Natural killer cell (primary cell): ENCODE data around the gene CPSF4L. TPM values are rescaled to one million over a fixed set of nuclear protein-coding genes. Genes with fewer than 3 reads are reported as not detected.

Experiments used
- ATAC-seq, 3 donors: fragments of 150-1000 bp in 2 of 3; fragments of 200-7000 bp in 1 of 3; cut with Tn5 transposase; 1 replicate in 1 of 3; 2 replicates in 2 of 3; pipeline ENCODE4 v1.10.0; 2021; ENCODE audit warnings: mild to moderate bottlenecking in 2 of 3, moderate library complexity in 2 of 3
- DNase-seq, 2 donors: peaks; one replicate each; pipeline versions ENCODE4 v3.0.0 to v3.0.0-alpha.2; 2013 to 2021; ENCODE audit warnings: mixed read lengths in 1 of 2
- H3K27ac ChIP-seq: one replicate; pipeline ENCODE4 v1.5.1; 2013; ENCODE audit warnings: mild to moderate bottlenecking, low read length
- H3K27me3 ChIP-seq: one replicate; pipeline ENCODE4 v1.6.1; 2013; ENCODE audit warnings: low read length; ENCODE audit not compliant: control insufficient read depth, insufficient read depth
- H3K36me3 ChIP-seq: one replicate; pipeline ENCODE4 v1.6.1; 2013; ENCODE audit warnings: low read length; ENCODE audit not compliant: control insufficient read depth, insufficient read depth
- H3K4me1 ChIP-seq: one replicate; pipeline ENCODE4 v1.6.1; 2013; ENCODE audit warnings: low read length; ENCODE audit not compliant: control insufficient read depth, insufficient read depth
- H3K4me3 ChIP-seq: one replicate; pipeline ENCODE4 v1.5.1; 2013; ENCODE audit warnings: low read length
- H3K9me3 ChIP-seq: one replicate; pipeline ENCODE4 v1.6.1; 2013; ENCODE audit warnings: low read length; ENCODE audit not compliant: control insufficient read depth, insufficient read depth
- H3K27ac Mint-ChIP-seq, 2 donors: one replicate each; pipeline ENCODE4 v1.8.0; 2022; ENCODE audit warnings: mild to moderate bottlenecking in 2 of 2, mixed read lengths in 2 of 2, moderate library complexity in 1 of 2
- H3K27me3 Mint-ChIP-seq, 2 donors: one replicate each; pipeline ENCODE4 v1.8.0; 2022; ENCODE audit warnings: low read depth in 2 of 2, mixed read lengths in 2 of 2
- H3K36me3 Mint-ChIP-seq: one replicate; pipeline ENCODE4 v1.8.0; 2022; ENCODE audit warnings: mixed read lengths
- H3K4me1 Mint-ChIP-seq, 2 donors: one replicate each; pipeline ENCODE4 v1.8.0; 2022; ENCODE audit warnings: mixed read lengths in 2 of 2
- H3K4me3 Mint-ChIP-seq: one replicate; pipeline ENCODE4 v1.8.0; 2022; ENCODE audit warnings: mild to moderate bottlenecking, moderate library complexity, mixed read lengths
- H3K9me3 Mint-ChIP-seq, 2 donors: one replicate each; pipeline ENCODE4 v1.8.0; 2022; ENCODE audit warnings: mixed read lengths in 2 of 2
- WGBS: methylation state at CpG from one replicate; pipeline ENCODE4 v1.1.7; 2013; ENCODE audit warnings: missing lambda C conversion rate; ENCODE audit not compliant: insufficient coverage; 5-methylcytosine and 5-hydroxymethylcytosine counted together
- intact Hi-C: fragments of 100-400 bp; cut with micrococcal nuclease; formaldehyde crosslinking; loops from one replicate; pipeline ENCODE4 v1.14.2; 2022
- total RNA-seq, 4 donors: library from RNA; stranded (reverse); fragments of 120-200 nt in 1 of 4; gene quantifications; one replicate each; pipeline versions ENCODE4 v1.2.3 to v1.2.4, GENCODE V29; 2013 to 2022
- TF ChIP-seq, protein P1 (sequence below): fragments of 200-600 bp; IDR thresholded peaks from one replicate; pipeline ENCODE4 v1.8.0; 2022; ENCODE audit warnings: antibody characterized with exemption

Gene CPSF4L
- total RNA-seq, 3 donors from 2014 or later (not counting 1 experiment from before 2014, with no cell fraction given), result not detected

DNA sequence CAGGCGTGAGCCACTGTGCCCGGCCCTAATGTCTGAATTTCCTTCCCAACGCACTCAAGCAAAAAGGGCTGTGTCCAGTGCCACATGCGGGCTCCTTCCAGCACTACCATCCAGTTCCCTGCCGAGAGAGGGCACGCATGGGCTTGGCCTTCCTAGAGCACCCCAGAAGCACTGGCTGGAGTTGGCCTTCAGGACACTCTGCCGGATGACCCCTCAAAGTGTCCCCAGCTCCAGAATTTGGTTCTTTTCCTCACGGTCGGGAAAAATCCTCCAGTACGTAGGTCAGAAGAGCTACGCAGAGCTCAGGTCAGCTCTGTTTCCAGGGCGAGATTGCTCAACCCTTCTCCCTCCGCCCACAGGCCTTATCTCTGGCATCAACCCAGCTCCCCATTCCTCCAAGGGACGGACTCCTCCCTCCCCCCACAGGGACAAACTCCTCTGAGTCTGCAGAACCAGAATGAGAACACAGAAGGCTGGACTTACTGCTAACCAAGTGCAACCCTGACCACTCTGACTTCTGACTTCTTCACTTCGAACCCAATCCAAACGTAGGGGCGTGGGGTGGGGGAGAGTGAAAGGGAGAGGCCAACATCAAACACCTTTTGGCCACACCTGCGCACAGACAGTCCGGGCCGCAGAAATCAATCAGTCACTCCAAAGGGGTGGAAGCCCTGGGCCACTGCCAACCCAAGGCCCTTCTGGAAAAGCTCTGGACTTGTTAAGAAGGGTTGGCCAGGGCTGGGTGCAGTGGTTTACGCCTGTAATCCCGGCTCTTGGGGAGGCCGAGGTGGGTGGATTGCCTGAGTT, 46.5 kb upstream of the CPSF4L start:
- H3K27me3 ChIP-seq, result peaks cover 3% of the 10 kb centered on the region
- no peaks in the 10 kb centered on the region for H3K36me3 ChIP-seq
- ATAC-seq, result no peak
- H3K9me3 ChIP-seq, result no peaks in the 10 kb centered on the region
- DNase-seq, result no peak
- H3K27ac ChIP-seq, result no peak overlapping the region
- Mint-ChIP-seq H3K4me3 (no peak overlapping the region), H3K9me3 (no peaks in the 10 kb centered on the region), H3K27ac (no peak overlapping the region), H3K27me3 (peaks cover 0 to 6% of the 10 kb centered on the region in 2 donors), H3K36me3 (no peaks in the 10 kb centered on the region), H3K4me1 (peaks cover 7 to 20% of the 10 kb centered on the region in 2 donors)
- no peak overlapping the region for H3K4me3 ChIP-seq
- H3K4me1 ChIP-seq, result peaks cover 22% of the 10 kb centered on the region
- 94% methylated on average over 23 of the region's 23 CpGs for WGBS
- TF ChIP-seq, protein P1, sequence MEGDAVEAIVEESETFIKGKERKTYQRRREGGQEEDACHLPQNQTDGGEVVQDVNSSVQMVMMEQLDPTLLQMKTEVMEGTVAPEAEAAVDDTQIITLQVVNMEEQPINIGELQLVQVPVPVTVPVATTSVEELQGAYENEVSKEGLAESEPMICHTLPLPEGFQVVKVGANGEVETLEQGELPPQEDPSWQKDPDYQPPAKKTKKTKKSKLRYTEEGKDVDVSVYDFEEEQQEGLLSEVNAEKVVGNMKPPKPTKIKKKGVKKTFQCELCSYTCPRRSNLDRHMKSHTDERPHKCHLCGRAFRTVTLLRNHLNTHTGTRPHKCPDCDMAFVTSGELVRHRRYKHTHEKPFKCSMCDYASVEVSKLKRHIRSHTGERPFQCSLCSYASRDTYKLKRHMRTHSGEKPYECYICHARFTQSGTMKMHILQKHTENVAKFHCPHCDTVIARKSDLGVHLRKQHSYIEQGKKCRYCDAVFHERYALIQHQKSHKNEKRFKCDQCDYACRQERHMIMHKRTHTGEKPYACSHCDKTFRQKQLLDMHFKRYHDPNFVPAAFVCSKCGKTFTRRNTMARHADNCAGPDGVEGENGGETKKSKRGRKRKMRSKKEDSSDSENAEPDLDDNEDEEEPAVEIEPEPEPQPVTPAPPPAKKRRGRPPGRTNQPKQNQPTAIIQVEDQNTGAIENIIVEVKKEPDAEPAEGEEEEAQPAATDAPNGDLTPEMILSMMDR, result no peak
- intact Hi-C loops, result no loop called here

DNA sequence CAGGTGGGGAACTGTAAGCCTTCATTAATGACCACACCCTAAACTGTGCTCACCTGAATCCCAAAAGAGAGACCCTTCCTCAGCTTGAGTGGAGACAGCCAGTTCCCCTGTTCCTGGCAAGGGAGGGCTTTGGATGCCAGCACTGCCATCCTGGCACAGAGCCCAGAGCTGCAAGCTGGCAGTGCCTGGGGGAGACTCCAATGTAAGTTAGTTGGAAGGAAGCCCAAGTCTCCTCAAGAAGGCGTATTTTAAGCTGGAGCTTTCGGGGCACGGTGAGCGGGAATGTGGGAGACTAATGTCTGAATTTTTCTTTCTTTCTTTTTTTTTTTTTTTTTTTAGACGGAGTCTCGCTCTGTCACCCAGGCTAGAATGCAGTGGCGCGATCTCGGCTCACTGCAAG, 45.5 kb upstream of the CPSF4L start:
- intact Hi-C loops, result no loop called here
- TF ChIP-seq, protein P1, result no peak

GRCh38 chr17:73305845-73306836, 44.5 kb upstream of the CPSF4L start:
- Histone ChIP-seq H3K9me3 (no peaks in the 10 kb centered on the region), H3K4me1 (peaks cover 13% of the 10 kb centered on the region), H3K27me3 (peaks cover 3% of the 10 kb centered on the region), H3K27ac (no peak overlapping the region), H3K4me3 (no peak overlapping the region), H3K36me3 (no peaks in the 10 kb centered on the region)
- DNase-seq (no peak), ATAC-seq (no peak)
- 85% methylated on average over 11 of the region's 11 CpGs for WGBS
- intact Hi-C loops, result no loop called here
- no peak overlapping the region for H3K27ac Mint-ChIP-seq
- peaks cover 7 to 20% of the 10 kb centered on the region in 2 donors for H3K4me1 Mint-ChIP-seq
- peaks cover 0 to 6% of the 10 kb centered on the region in 2 donors for H3K27me3 Mint-ChIP-seq
- TF ChIP-seq, protein P1, result no peak
- no peak overlapping the region for H3K4me3 Mint-ChIP-seq
- H3K9me3 Mint-ChIP-seq, result no peaks in the 10 kb centered on the region
- H3K36me3 Mint-ChIP-seq, result no peaks in the 10 kb centered on the region

More for the DNA sequence above, 45.5 kb upstream of the CPSF4L start:
- 100% methylated on average over 4 of the region's 9 CpGs for WGBS
- peaks cover 3% of the 10 kb centered on the region for H3K27me3 ChIP-seq
- H3K36me3 ChIP-seq, result no peaks in the 10 kb centered on the region
- no peaks in the 10 kb centered on the region for H3K9me3 ChIP-seq
- Mint-ChIP-seq H3K9me3 (no peaks in the 10 kb centered on the region), H3K27me3 (peaks cover 0 to 6% of the 10 kb centered on the region in 2 donors), H3K36me3 (no peaks in the 10 kb centered on the region), H3K4me3 (no peak overlapping the region), H3K4me1 (peaks cover 7 to 20% of the 10 kb centered on the region in 2 donors), H3K27ac (no peak overlapping the region)
- ATAC-seq, result no peak
- no peak overlapping the region for H3K4me3 ChIP-seq
- DNase-seq, result no peak
- H3K27ac ChIP-seq, result no peak overlapping the region
- peaks cover 18% of the 10 kb centered on the region for H3K4me1 ChIP-seq
